CD4-positive, alpha-beta T cell (primary cell): ENCODE data around the gene EGFLAM. TPM values are rescaled to one million over a fixed set of nuclear protein-coding genes. Genes with fewer than 3 reads are reported as not detected.

Source experiments
- ATAC-seq: fragments of 200-7000 bp; cut with Tn5 transposase; one replicate; pipeline ENCODE4 v1.10.0; 2022; ENCODE audit warnings: mild to moderate bottlenecking; ENCODE audit not compliant: poor library complexity
- CTCF ChIA-PET: fragments of 350-600 bp; sonication (Branson Sonifier 250); formaldehyde crosslinking; loops from one replicate; lab custom pipeline; 2021; ENCODE audit warnings: antibody characterized with exemption, inconsistent platforms; lab: Charles Lee
- POLR2A ChIA-PET: fragments of 350-600 bp; sonication (Branson Sonifier 250); formaldehyde crosslinking; loops from one replicate; lab custom pipeline; 2021; ENCODE audit warnings: antibody characterized with exemption, inconsistent platforms; lab: Charles Lee
- DNase-seq, 14 experiments: peaks; one replicate each; pipeline ENCODE4 v3.0.0-alpha.2; 2013 to 2020; ENCODE audit warnings: mixed read lengths in 2 of 14
- H3K27ac ChIP-seq, 2 donors: one replicate each; pipeline versions ENCODE4 v1.5.1 to v1.7.0; 2013; ENCODE audit warnings: low read length in 2 of 2, low read depth in 1 of 2, mild to moderate bottlenecking in 1 of 2
- H3K27me3 ChIP-seq, 2 experiments: 1 replicate in 1 of 2; 2 replicates in 1 of 2; pipeline versions ENCODE4 v1.6.1 to v1.7.0; 2013; ENCODE audit warnings: low read length in 2 of 2, control low read depth in 1 of 2, mild to moderate bottlenecking in 1 of 2, moderate library complexity in 1 of 2; ENCODE audit not compliant: insufficient read depth in 2 of 2, control insufficient read depth in 1 of 2
- H3K36me3 ChIP-seq: one replicate; pipeline ENCODE4 v1.6.1; 2013; ENCODE audit warnings: low read length, control low read depth; ENCODE audit not compliant: insufficient read depth
- H3K4me1 ChIP-seq: one replicate; pipeline ENCODE4 v1.6.1; 2013; ENCODE audit warnings: low read length, control low read depth; ENCODE audit not compliant: insufficient read depth
- H3K4me3 ChIP-seq: one replicate; pipeline ENCODE4 v1.5.1; 2013; ENCODE audit warnings: mild to moderate bottlenecking, low read length, moderate library complexity
- H3K9me3 ChIP-seq, 2 experiments: 1 replicate in 1 of 2; 2 replicates in 1 of 2; pipeline versions ENCODE4 v1.6.1 to v1.7.0; 2013; ENCODE audit warnings: low read length in 2 of 2, mild to moderate bottlenecking in 2 of 2, control low read depth in 1 of 2, moderate library complexity in 1 of 2; ENCODE audit not compliant: control insufficient read depth in 1 of 2, insufficient read depth in 1 of 2
- H3K27ac Mint-ChIP-seq: one replicate; pipeline ENCODE4 v1.8.0; 2020; ENCODE audit warnings: mixed read lengths
- H3K27me3 Mint-ChIP-seq: one replicate; pipeline ENCODE4 v1.8.0; 2021; ENCODE audit warnings: mixed read lengths
- H3K36me3 Mint-ChIP-seq: one replicate; pipeline ENCODE4 v1.8.0; 2021; ENCODE audit warnings: low read depth, mixed read lengths
- H3K4me1 Mint-ChIP-seq: one replicate; pipeline ENCODE4 v1.8.0; 2021; ENCODE audit warnings: low read depth, mixed read lengths
- H3K4me3 Mint-ChIP-seq: one replicate; pipeline ENCODE4 v1.8.0; 2020; ENCODE audit warnings: mild to moderate bottlenecking, mixed read lengths
- H3K9me3 Mint-ChIP-seq: one replicate; pipeline ENCODE4 v1.8.0; 2020; ENCODE audit warnings: mixed read lengths
- intact Hi-C, 2 experiments: fragments of 100-400 bp; cut with DNase I in 1 of 2; cut with micrococcal nuclease in 1 of 2; formaldehyde crosslinking; loops; one replicate each; pipeline versions ENCODE4 v1.15.1 to v1.9.0; 2023 to 2025; cut with DNase I, micrococcal nuclease
- total RNA-seq, 174 experiments: library from RNA in 2 of 174; stranded (reverse) in 2 of 174; gene quantifications; one replicate each; pipeline ENCODE4 v1.2.3 and lab custom pipeline; 2021 to 2026
- TF ChIP-seq, protein P1 (sequence below): fragments of 200-600 bp; IDR thresholded peaks from one replicate; pipeline ENCODE4 v1.8.0; 2022; ENCODE audit warnings: antibody characterized with exemption, mild to moderate bottlenecking

Gene EGFLAM
- total RNA-seq, 2 experiments from 2014 or later, result not detected

DNA sequence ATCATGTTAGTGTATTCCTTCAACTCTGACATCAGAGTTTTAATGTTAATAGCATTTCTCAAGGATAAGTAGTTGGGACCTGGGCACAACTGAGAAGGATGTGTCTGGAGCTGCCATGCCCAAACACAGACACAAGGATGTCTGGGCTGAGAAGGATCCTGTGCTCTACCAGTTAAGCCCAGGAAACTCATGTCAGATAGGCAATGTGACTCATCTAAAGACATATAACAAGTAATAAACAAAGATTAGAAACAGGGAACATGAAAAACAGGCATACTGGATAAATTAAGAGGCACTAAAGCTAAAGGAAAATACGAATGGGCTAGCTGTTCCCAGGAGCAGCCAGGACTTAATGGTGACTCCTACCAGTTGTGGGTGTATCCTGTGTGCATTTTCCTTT lies 9.1 kb upstream of the EGFLAM start:
- Histone ChIP-seq H3K4me3 (no peak overlapping the region), H3K9me3 (no peaks in the 10 kb centered on the region), H3K36me3 (no peaks in the 10 kb centered on the region), H3K4me1 (no peaks in the 10 kb centered on the region), H3K27ac (no peak overlapping the region), H3K27me3 (peaks cover 3 to 5% of the 10 kb centered on the region in 2 experiments)
- H3K27ac Mint-ChIP-seq, result no peak overlapping the region
- H3K27me3 Mint-ChIP-seq, result peaks cover 52% of the 10 kb centered on the region
- intact Hi-C loops, result no loop called here
- POLR2A ChIA-PET, result no interaction called here
- ATAC-seq, result no peak
- CTCF ChIA-PET, result no interaction called here
- TF ChIP-seq, protein P1, sequence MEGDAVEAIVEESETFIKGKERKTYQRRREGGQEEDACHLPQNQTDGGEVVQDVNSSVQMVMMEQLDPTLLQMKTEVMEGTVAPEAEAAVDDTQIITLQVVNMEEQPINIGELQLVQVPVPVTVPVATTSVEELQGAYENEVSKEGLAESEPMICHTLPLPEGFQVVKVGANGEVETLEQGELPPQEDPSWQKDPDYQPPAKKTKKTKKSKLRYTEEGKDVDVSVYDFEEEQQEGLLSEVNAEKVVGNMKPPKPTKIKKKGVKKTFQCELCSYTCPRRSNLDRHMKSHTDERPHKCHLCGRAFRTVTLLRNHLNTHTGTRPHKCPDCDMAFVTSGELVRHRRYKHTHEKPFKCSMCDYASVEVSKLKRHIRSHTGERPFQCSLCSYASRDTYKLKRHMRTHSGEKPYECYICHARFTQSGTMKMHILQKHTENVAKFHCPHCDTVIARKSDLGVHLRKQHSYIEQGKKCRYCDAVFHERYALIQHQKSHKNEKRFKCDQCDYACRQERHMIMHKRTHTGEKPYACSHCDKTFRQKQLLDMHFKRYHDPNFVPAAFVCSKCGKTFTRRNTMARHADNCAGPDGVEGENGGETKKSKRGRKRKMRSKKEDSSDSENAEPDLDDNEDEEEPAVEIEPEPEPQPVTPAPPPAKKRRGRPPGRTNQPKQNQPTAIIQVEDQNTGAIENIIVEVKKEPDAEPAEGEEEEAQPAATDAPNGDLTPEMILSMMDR, result no peak
- no peaks in the 10 kb centered on the region for H3K4me1 Mint-ChIP-seq
- DNase-seq, result no peak
- peaks cover 2% of the 10 kb centered on the region for H3K9me3 Mint-ChIP-seq
- H3K36me3 Mint-ChIP-seq, result no peaks in the 10 kb centered on the region
- H3K4me3 Mint-ChIP-seq, result no peak overlapping the region

DNA sequence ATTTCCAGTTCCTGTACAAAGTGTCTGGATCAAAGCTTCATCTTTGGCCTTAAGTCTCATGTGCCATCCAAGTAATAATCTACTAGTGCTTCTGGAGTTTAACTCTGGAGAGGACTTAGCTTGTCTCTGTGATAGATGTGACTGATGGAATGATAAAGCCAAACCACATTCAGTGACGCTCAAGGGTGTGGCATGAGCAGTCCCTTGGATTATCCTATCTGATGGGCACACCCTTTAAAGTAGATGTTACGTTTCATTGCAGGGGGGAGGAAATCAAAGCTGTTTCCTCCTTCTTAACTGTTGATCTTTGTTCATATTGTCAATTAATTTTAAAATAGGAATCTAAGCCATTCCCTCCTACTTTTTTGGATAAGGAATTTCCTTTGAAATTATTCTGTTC lies 8.5 kb upstream of the EGFLAM start:
- Mint-ChIP-seq H3K9me3 (peaks cover 2% of the 10 kb centered on the region), H3K27me3 (peaks cover 57% of the 10 kb centered on the region), H3K27ac (no peak overlapping the region), H3K4me3 (no peak overlapping the region), H3K4me1 (no peaks in the 10 kb centered on the region), H3K36me3 (no peaks in the 10 kb centered on the region)
- Histone ChIP-seq H3K36me3 (no peaks in the 10 kb centered on the region), H3K4me1 (no peaks in the 10 kb centered on the region), H3K27me3 (peaks cover 3 to 5% of the 10 kb centered on the region in 2 experiments), H3K4me3 (no peak overlapping the region), H3K27ac (no peak overlapping the region), H3K9me3 (no peaks in the 10 kb centered on the region)
- TF ChIP-seq, protein P1, result no peak
- ATAC-seq (no peak), DNase-seq (no peak)
- intact Hi-C loops, result no loop called here
- CTCF ChIA-PET, result no interaction called here
- POLR2A ChIA-PET, result no interaction called here

DNA sequence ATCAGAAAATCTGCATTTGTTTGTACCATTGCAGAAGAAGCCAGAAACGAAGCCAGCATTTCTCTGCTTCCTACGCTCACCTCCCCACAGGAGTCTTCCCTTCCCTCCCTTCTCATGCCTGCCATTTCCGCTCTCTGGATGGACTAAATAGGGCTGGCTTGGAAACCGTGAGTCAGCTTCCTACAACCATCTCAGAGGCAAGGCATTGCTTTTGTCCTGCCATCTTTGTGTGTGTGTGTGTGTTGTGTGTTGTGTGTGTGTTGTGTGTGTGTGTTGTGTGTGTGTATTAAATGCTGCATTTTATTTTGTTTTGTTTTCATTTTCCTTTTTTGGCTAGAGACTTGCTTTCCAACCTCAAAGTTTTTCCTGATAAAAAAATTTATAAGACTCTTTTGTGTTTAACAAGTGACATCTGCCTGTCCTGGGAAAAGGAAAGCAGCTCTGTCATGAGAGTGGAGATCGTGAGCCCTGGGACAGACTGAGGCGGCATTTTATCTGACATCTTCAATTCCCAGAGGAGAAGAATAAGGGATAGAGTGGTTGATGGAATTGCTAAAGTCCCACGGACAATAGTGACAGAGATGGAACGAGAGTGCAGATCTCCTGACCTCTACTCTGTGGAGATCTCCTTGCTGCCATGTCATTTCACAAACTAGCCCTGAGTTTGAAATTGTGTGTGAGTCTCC lies 7.5 kb upstream of the EGFLAM start:
- no peak overlapping the region for H3K27ac ChIP-seq
- H3K4me1 ChIP-seq, result no peaks in the 10 kb centered on the region
- peaks cover 0 to 1% of the 10 kb centered on the region in 2 experiments for H3K9me3 ChIP-seq
- ATAC-seq (no peak), DNase-seq (no peak)
- H3K36me3 Mint-ChIP-seq, result no peaks in the 10 kb centered on the region
- ChIA-PET CTCF (no interaction called here), POLR2A (no interaction called here)
- intact Hi-C loops, result no loop called here
- peaks cover 63% of the 10 kb centered on the region for H3K27me3 Mint-ChIP-seq
- no peak overlapping the region for H3K4me3 Mint-ChIP-seq
- peaks cover 8 to 10% of the 10 kb centered on the region in 2 experiments for H3K27me3 ChIP-seq
- H3K4me3 ChIP-seq, result no peak overlapping the region
- TF ChIP-seq, protein P1, result no peak
- no peaks in the 10 kb centered on the region for H3K36me3 ChIP-seq
- no peaks in the 10 kb centered on the region for H3K4me1 Mint-ChIP-seq
- peaks cover 2% of the 10 kb centered on the region for H3K9me3 Mint-ChIP-seq
- H3K27ac Mint-ChIP-seq, result no peak overlapping the region
